Measurements from ENCODE around the gene CYP8B1. TPM values are rescaled to one million over a fixed set of nuclear protein-coding genes. Genes with fewer than 3 reads are reported as not detected.
A peak's percentile ranks its signal among the peaks of the same experiment; 100 is the strongest.

The CYP8B1 gene
- total and polyA plus RNA-seq, 2 of the 8 experiments (the other 6 are each of a cell fraction or from before 2014, with no cell fraction given), result not detected

DNA sequence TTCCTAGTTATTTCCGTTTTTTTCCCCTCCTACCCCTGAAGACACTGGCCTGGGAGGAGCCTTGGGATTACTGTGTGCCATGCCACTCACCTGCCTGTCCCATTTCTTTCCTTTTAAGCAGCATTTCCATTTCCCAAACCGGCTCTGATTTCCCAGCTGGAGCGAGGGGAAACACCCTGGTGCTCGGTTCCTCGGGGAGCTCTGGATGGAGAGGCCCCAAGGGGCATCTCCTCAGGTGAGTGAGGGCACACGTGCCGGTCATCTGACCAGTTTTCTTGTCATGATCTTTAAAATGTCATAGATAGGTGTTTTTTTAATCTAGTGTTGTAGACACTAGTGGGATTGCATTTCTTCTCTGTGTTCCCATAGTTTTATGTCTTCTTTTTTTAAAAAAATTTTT lies 33.0 kb upstream of the CYP8B1 start:
- H3K27me3 ChIP-seq (replicated peaks in 1 of 4; ENCODE audit: control insufficient read depth in 3 of 4, extremely low read depth in 1 of 4, insufficient read depth in 3 of 4, low read length in 3 of 4), result no peaks in the 10 kb centered on the region
- H3K14ac ChIP-seq (ENCODE audit: insufficient read length), result no peak overlapping the region
- H3K79me1 ChIP-seq (ENCODE audit: low read depth, low read length), result no peaks in the 10 kb centered on the region
- DNase-seq (ENCODE audit: low read depth in 1 of 2, low spot score in 2 of 2) (no peak), FAIRE-seq (no peak)
- ChIA-PET CTCF (ENCODE audit: partially characterized antibody) (no interaction called here), POLR2A (ENCODE audit: partially characterized antibody) (no interaction called here)
- no peaks in the 10 kb centered on the region; a peak in 1 of 7 replicates for H3K4me1 ChIP-seq (replicated peaks in 1 of 4; ENCODE audit: control insufficient read depth in 3 of 4, insufficient read depth in 4 of 4, low read length in 3 of 4)
- H3K9ac ChIP-seq (replicated peaks in 1 of 4; ENCODE audit: extremely low read depth in 1 of 4, low read depth in 3 of 4, low read length in 3 of 4), result no peak overlapping the region
- H3K56ac ChIP-seq (replicated peaks; ENCODE audit: insufficient read length, low read depth, low read length), result no peak overlapping the region
- H3K9me3 ChIP-seq (ENCODE audit: insufficient read depth in 2 of 2, low read depth in 1 of 2, low read length in 1 of 2), result peaks cover 9 to 29% of the 10 kb centered on the region in 2 experiments
- H3K4ac ChIP-seq (replicated peaks; ENCODE audit: insufficient read length, low read depth, low read length), result no peak overlapping the region
- no peak overlapping the region for H3K4me2 ChIP-seq (ENCODE audit: insufficient read depth in 1 of 2, low read depth in 2 of 2, low read length in 2 of 2)
- H3K23me2 ChIP-seq (ENCODE audit: low read depth, low read length), result no peaks in the 10 kb centered on the region
- H3K27ac ChIP-seq (ENCODE audit: low read depth, low read length), result no peak overlapping the region
- H4K8ac ChIP-seq (ENCODE audit: extremely low read depth, insufficient read depth, low read length), result no peak overlapping the region
- no peaks in the 10 kb centered on the region for H3K36me3 ChIP-seq (ENCODE audit: control insufficient read depth in 2 of 4, insufficient read depth in 4 of 4, low read length in 3 of 4)
- H3K23ac ChIP-seq (ENCODE audit: insufficient read length), result no peak overlapping the region
- H3K79me2 ChIP-seq (ENCODE audit: control insufficient read depth in 1 of 2, insufficient read depth in 2 of 2, low read length in 2 of 2), result no peaks in the 10 kb centered on the region
- H4K91ac ChIP-seq (replicated peaks; ENCODE audit: insufficient read length, low read length), result no peak overlapping the region
- no peaks in the 10 kb centered on the region for H4K20me1 ChIP-seq (replicated peaks in 1 of 2; ENCODE audit: control insufficient read depth in 1 of 2, insufficient read depth in 2 of 2, low read length in 2 of 2)
- H2BK12ac ChIP-seq (ENCODE audit: low read depth, low read length), result no peak overlapping the region
- H4K5ac ChIP-seq (ENCODE audit: insufficient read length, low read depth, low read length), result no peak overlapping the region
- H3K4me3 ChIP-seq (ENCODE audit: extremely low read depth in 1 of 4, insufficient read depth in 2 of 4, low read depth in 3 of 4, low read length in 4 of 4), result no peak overlapping the region
- TF ChIP-seq, protein P1, sequence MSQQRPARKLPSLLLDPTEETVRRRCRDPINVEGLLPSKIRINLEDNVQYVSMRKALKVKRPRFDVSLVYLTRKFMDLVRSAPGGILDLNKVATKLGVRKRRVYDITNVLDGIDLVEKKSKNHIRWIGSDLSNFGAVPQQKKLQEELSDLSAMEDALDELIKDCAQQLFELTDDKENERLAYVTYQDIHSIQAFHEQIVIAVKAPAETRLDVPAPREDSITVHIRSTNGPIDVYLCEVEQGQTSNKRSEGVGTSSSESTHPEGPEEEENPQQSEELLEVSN (IDR thresholded peaks at IDR 0.05), result no peak
- TF ChIP-seq TEAD4 (IDR thresholded peaks at IDR 0.05; ENCODE audit: low read depth, low read length) (no peak), SP2 (IDR thresholded peaks at IDR 0.05; ENCODE audit: low read length) (no peak)
- H2BK15ac ChIP-seq (ENCODE audit: low read length), result no peak overlapping the region
- 91% methylated on average over 7 of the region's 7 CpGs; no CpG with 5 or more reads in 1 of the 2 experiments for WGBS, 2 experiments (ENCODE audit: extremely low coverage in 1 of 2, insufficient coverage in 1 of 2, insufficient read length in 1 of 2, insufficient replicate concordance in 2 of 2, low coverage in 1 of 2, low lambda C conversion rate in 2 of 2, missing lambda C conversion rate in 1 of 2)
- no peak overlapping the region for H2BK20ac ChIP-seq (ENCODE audit: low read length)
- H2BK5ac ChIP-seq (ENCODE audit: low read depth, low read length), result no peak overlapping the region
- no peak overlapping the region for H3K18ac ChIP-seq (ENCODE audit: extremely low read depth, low read length)
- no peak overlapping the region for H2BK120ac ChIP-seq (replicated peaks; ENCODE audit: low read depth, low read length)
- H2AK5ac ChIP-seq (ENCODE audit: low read depth, low read length), result no peak overlapping the region
- H2AFZ ChIP-seq (ENCODE audit: low read length), result peak overlapping the region; percentile 46; the same call in 1 of the 2 replicates

All from H1 (cell line).